Fibroblast of lung (primary cell): ENCODE results near the gene MACROD2. TPM values are rescaled to one million over a fixed set of nuclear protein-coding genes. Genes with fewer than 3 reads are reported as not detected.

Experiments
- DNase-seq, 2 donors: peaks; one replicate each; pipeline versions ENCODE4 v3.0.0 to v3.0.0-alpha.2; 2010; ENCODE audit warnings: low read depth in 2 of 2
- H2AFZ ChIP-seq: 2 replicates; pipeline ENCODE4 v1.5.1; 2012; ENCODE audit warnings: low read length, control low read depth, inconsistent platforms
- H3K27ac ChIP-seq: 2 replicates; pipeline ENCODE4 v1.5.1; 2011; ENCODE audit warnings: low read length, control low read depth; ENCODE audit not compliant: insufficient read depth
- H3K27me3 ChIP-seq: 2 replicates; pipeline ENCODE4 v1.5.1; 2011; ENCODE audit warnings: mild to moderate bottlenecking, low read length; ENCODE audit not compliant: control insufficient read depth, insufficient read depth
- H3K36me3 ChIP-seq: 2 replicates; pipeline ENCODE4 v1.5.1; 2011; ENCODE audit warnings: low read length; ENCODE audit not compliant: control insufficient read depth, insufficient read depth
- H3K4me1 ChIP-seq: 2 replicates; pipeline ENCODE4 v1.5.1; 2011; ENCODE audit warnings: low read length; ENCODE audit not compliant: control insufficient read depth, insufficient read depth; ENCODE audit errors: extremely low read depth
- H3K4me2 ChIP-seq: 2 replicates; pipeline ENCODE4 v1.5.1; 2011; ENCODE audit warnings: low read length, control low read depth; ENCODE audit not compliant: insufficient read depth; ENCODE audit errors: extremely low read depth
- H3K4me3 ChIP-seq, 4 experiments: fragments of 200-600 bp in 1 of 4; sonication (generic) in 1 of 4; replicated peaks in 1 of 4; 2 replicates each; pipeline ENCODE4 v1.5.1; 2011 to 2016; ENCODE audit warnings: low read length in 4 of 4, low read depth in 3 of 4, mild to moderate bottlenecking in 3 of 4, control low read depth in 2 of 4, inconsistent platforms in 1 of 4, mixed read lengths in 1 of 4; ENCODE audit not compliant: insufficient read depth in 1 of 4; ENCODE audit errors: control extremely low read depth in 1 of 4
- H3K79me2 ChIP-seq: 2 replicates; pipeline ENCODE4 v1.5.1; 2012; ENCODE audit warnings: mild to moderate bottlenecking, low read length, inconsistent platforms; ENCODE audit not compliant: control insufficient read depth, insufficient read depth
- H3K9ac ChIP-seq: 2 replicates; pipeline ENCODE4 v1.5.1; 2011; ENCODE audit warnings: mild to moderate bottlenecking, low read length, control low read depth; ENCODE audit not compliant: insufficient read depth
- H3K9me3 ChIP-seq: 2 replicates; pipeline ENCODE4 v1.5.1; 2012; ENCODE audit warnings: low read depth, low read length; ENCODE audit not compliant: control insufficient read depth, insufficient read depth
- H4K20me1 ChIP-seq: 2 replicates; pipeline ENCODE4 v1.5.1; 2011; ENCODE audit warnings: low read length; ENCODE audit not compliant: control insufficient read depth, insufficient read depth; ENCODE audit errors: extremely low read depth
- CTCF ChIP-seq, 2 donors: IDR thresholded peaks in 1 of 2; conservative IDR thresholded peaks in 1 of 2; 1 replicate in 1 of 2; 2 replicates in 1 of 2; pipeline ENCODE4 v1.5.1; 2011 to 2012; ENCODE audit warnings: low read length in 2 of 2, control low read depth in 1 of 2, inconsistent platforms in 1 of 2, low read depth in 1 of 2, mild to moderate bottlenecking in 1 of 2
- EZH2 ChIP-seq: IDR thresholded peaks from 2 replicates; pipeline ENCODE4 v1.5.1; 2012; ENCODE audit warnings: low read length, control low read depth, mild to moderate bottlenecking; ENCODE audit errors: missing control alignments
- polyA plus RNA-seq, 2 donors: library from polyadenylated mRNA; depleted of rRNA in 1 of 2; stranded (reverse) in 1 of 2; unstranded in 1 of 2; fragments of >200 nt; gene quantifications; 2 replicates each; pipeline ENCODE4 v1.2.1, GENCODE V29; 2011 to 2012; ENCODE audit warnings: missing spikeins in 1 of 2
- total RNA-seq: library from RNA; depleted of rRNA; stranded (reverse); fragments of >200 nt; gene quantifications from 2 replicates; pipeline ENCODE4 v1.2.1, GENCODE V29; 2014

MACROD2 gene
- total and polyA plus RNA-seq, 2 donors (not counting 1 experiment from before 2014, with no cell fraction given) = 0.54 to 1.7 TPM

DNA sequence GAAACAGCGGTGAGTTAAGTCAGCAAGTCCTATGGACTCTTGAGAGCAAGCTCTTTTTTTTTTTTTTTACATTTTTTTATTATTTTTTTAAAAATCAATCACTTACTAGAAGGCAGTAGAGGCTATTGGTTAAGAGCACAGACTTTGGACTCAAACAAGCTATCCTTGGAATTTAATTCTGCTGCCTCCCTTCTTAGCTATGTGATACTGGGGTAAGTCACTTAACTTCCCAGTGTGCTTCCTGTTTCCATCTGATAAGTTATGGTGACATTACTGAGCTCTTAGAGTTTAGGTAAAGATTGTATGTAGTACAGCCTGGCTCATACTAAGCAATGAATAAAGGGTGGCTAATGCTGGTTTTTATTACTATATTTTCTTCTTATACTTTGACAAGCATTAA, 1112.6 kb downstream of the MACROD2 start:
- Histone ChIP-seq H4K20me1 (no peaks in the 10 kb centered on the region), H3K27me3 (no peaks in the 10 kb centered on the region), H3K4me1 (no peaks in the 10 kb centered on the region), H3K4me3 (no peak overlapping the region), H3K27ac (no peak overlapping the region), H3K79me2 (no peaks in the 10 kb centered on the region), H3K36me3 (no peaks in the 10 kb centered on the region), H3K9ac (no peak overlapping the region), H2AFZ (no peak overlapping the region), H3K9me3 (no peaks in the 10 kb centered on the region), H3K4me2 (no peak overlapping the region)
- DNase-seq = no peak
- TF ChIP-seq EZH2 = no peak
- TF ChIP-seq CTCF (conservative IDR thresholded peaks at IDR 0.05 in 1 of 2, IDR thresholded peaks at IDR 0.05 in 1 of 2; ENCODE audit: low read depth in 1 of 2, low read length in 2 of 2) = no peak

DNA sequence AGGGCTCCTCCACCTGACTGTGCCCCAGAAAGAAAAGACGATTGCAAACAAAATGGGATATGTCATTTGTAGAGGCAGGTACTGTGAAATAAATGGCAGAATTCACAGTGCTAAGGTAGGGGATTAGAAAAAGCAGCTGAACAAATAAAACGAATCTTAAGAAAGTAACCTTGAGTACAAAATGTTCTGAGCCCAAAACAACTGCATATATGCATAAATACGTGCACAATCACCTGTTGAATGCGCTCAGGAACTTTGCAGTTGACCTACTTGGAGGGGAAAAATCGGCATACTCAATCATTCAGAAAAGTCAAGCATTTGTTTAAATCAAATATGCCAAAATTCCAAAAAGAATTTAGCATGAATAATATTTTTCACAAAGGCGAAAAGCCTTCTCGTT, 1114.2 kb downstream of the MACROD2 start:
- H3K4me1 ChIP-seq = no peaks in the 10 kb centered on the region
- H3K36me3 ChIP-seq = no peaks in the 10 kb centered on the region
- H3K4me2 ChIP-seq = no peak overlapping the region
- no peak overlapping the region for H3K9ac ChIP-seq
- no peak overlapping the region for H3K4me3 ChIP-seq
- H3K27ac ChIP-seq = no peak overlapping the region
- H3K79me2 ChIP-seq = no peaks in the 10 kb centered on the region
- no peaks in the 10 kb centered on the region for H3K9me3 ChIP-seq
- no peak for DNase-seq
- no peaks in the 10 kb centered on the region for H4K20me1 ChIP-seq
- TF ChIP-seq EZH2 (no peak), CTCF (conservative IDR thresholded peaks at IDR 0.05 in 1 of 2, IDR thresholded peaks at IDR 0.05 in 1 of 2; ENCODE audit: low read depth in 1 of 2, low read length in 2 of 2) (no peak)
- H2AFZ ChIP-seq = no peak overlapping the region
- H3K27me3 ChIP-seq = no peaks in the 10 kb centered on the region

- no peaks in the 10 kb centered on the region for H4K20me1 ChIP-seq
- no peaks in the 10 kb centered on the region for H3K4me1 ChIP-seq
- no peak overlapping the region for H3K4me3 ChIP-seq
- no peak for DNase-seq
- H3K27ac ChIP-seq = no peak overlapping the region
- H3K4me2 ChIP-seq = no peak overlapping the region
- no peak overlapping the region for H3K9ac ChIP-seq
- H3K79me2 ChIP-seq = no peaks in the 10 kb centered on the region
- TF ChIP-seq CTCF (conservative IDR thresholded peaks at IDR 0.05 in 1 of 2, IDR thresholded peaks at IDR 0.05 in 1 of 2; ENCODE audit: low read depth in 1 of 2, low read length in 2 of 2) (no peak), EZH2 (no peak)
- no peaks in the 10 kb centered on the region for H3K27me3 ChIP-seq
- H2AFZ ChIP-seq = no peak overlapping the region
- no peaks in the 10 kb centered on the region for H3K9me3 ChIP-seq
- H3K36me3 ChIP-seq = no peaks in the 10 kb centered on the region
These were observed 1116.3 kb downstream of the MACROD2 start for GRCh38 chr20:15111654-15112053.
